22Rv1 (cell line): ENCODE measurements around the gene HIGD2B.
"Not testable (repeated sequence)": the region's sequence is repeated elsewhere in the genome, so short reads cannot be mapped to it uniquely, and the experiment has no call there.

Experiments used
- H3K27ac ChIP-seq: fragments of 450-650 bp; 2 replicates; pipeline ENCODE4 v1.5.1; 2017
- ZFX ChIP-seq: fragments of 450-650 bp; IDR thresholded peaks from 2 replicates; pipeline ENCODE4 v1.6.1; 2017; ENCODE audit warnings: antibody characterized with exemption, borderline replicate concordance
- TF ChIP-seq, protein P1 (sequence below): fragments of 450-650 bp; IDR thresholded peaks from 2 replicates; pipeline ENCODE4 v1.5.1; 2017; ENCODE audit warnings: mild to moderate bottlenecking

Gene HIGD2B

GRCh38 chr15:72685925-72686794 is at the start of gene HIGD2B, which contains the start of gene BBS4:
Gene HIGD2B (minus strand): TSS chr15:72686182. CDS start chr15:72676374, 9,808 bp downstream.
Gene BBS4 (plus strand): TSS chr15:72686207. CDS start chr15:72686228, 21 bp downstream.
- peak within 1 kb of the TSS; percentile 97 for H3K27ac ChIP-seq
- TF ChIP-seq, protein P1, sequence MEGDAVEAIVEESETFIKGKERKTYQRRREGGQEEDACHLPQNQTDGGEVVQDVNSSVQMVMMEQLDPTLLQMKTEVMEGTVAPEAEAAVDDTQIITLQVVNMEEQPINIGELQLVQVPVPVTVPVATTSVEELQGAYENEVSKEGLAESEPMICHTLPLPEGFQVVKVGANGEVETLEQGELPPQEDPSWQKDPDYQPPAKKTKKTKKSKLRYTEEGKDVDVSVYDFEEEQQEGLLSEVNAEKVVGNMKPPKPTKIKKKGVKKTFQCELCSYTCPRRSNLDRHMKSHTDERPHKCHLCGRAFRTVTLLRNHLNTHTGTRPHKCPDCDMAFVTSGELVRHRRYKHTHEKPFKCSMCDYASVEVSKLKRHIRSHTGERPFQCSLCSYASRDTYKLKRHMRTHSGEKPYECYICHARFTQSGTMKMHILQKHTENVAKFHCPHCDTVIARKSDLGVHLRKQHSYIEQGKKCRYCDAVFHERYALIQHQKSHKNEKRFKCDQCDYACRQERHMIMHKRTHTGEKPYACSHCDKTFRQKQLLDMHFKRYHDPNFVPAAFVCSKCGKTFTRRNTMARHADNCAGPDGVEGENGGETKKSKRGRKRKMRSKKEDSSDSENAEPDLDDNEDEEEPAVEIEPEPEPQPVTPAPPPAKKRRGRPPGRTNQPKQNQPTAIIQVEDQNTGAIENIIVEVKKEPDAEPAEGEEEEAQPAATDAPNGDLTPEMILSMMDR, result no peak
- TF ChIP-seq ZFX, result no peak

GRCh38 chr15:72735111-72735510 is 49.1 kb upstream of the HIGD2B start:
- TF ChIP-seq, protein P1, result no peak
- no peak for TF ChIP-seq ZFX
- H3K27ac ChIP-seq, result peak overlapping the region; percentile 61; the same call in 1 of the 2 replicates

GRCh38 chr15:72733941-72734738 is 48.2 kb upstream of the HIGD2B start:
- TF ChIP-seq, protein P1, result no peak
- TF ChIP-seq ZFX, result no peak
- H3K27ac ChIP-seq, result peak overlapping the region; percentile 61

- no peak overlapping the region for H3K27ac ChIP-seq
- TF ChIP-seq, protein P1, result no peak
- no peak for TF ChIP-seq ZFX
Observed at GRCh38 chr15:72732516-72732915, 46.5 kb upstream of the HIGD2B start.

DNA sequence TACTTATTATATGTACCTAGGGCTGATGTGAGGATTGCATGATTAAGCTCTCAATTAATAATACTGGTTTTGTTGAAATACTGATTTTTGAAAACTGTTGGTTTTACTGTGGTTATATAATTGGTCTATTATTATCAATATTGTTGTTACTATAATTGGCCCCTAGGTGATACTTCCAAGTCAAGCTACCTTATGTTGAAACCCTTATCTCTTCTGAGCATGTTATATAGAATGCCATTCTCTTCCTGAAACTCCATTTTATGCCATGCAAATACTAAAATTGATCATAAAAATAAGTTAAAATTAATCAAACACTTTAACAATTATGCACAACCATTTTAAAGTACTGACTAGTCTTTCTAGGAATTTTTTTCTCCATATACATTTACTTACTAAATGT is 46.1 kb upstream of the HIGD2B start:
- no peak overlapping the region for H3K27ac ChIP-seq
- TF ChIP-seq ZFX, result no peak
- TF ChIP-seq, protein P1, result no peak

- TF ChIP-seq, protein P1, result no peak
- no peak for TF ChIP-seq ZFX
- no peak overlapping the region for H3K27ac ChIP-seq
Observed at GRCh38 chr15:72728821-72729220, 42.8 kb upstream of the HIGD2B start.

DNA sequence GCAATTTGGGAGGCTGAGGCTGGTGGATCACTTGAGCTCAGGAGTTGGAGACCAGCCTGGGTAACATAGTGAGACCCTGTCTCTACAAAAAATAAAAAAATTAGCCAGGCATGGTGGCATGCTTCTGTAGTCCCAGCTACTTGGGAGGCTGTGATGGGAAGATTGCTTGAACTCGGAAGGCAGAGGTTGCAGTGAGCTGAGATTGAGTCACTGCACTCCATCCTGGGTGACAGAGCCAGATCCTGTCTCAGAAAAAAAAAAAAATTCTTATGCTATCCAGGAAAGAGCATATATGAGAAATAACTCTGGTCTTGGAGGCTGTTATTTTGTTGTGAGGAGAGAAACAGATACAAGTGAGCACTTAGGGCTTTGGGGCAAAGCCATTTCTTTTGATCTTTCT is 42.3 kb upstream of the HIGD2B start:
- not testable (repeated sequence) for H3K27ac ChIP-seq
